Kidney (tissue), 14 donors: ENCODE data around the gene CNTN4. TPM values are rescaled to one million over a fixed set of nuclear protein-coding genes. Genes with fewer than 3 reads are reported as not detected.

Experiments
- DNase-seq, 5 donors: peaks; one replicate each; pipeline ENCODE4 v3.0.0-alpha.2; 2013 to 2020
- FAIRE-seq: peaks from 2 replicates; lab custom pipeline; 2012; peaks lifted over from hg19 to GRCh38; lab: Jason Lieb, UNC
- H3K27ac ChIP-seq, 2 donors: one replicate each; pipeline ENCODE4 v1.7.0; 2013; ENCODE audit warnings: low read depth in 2 of 2, low read length in 2 of 2, inconsistent platforms in 1 of 2
- H3K27me3 ChIP-seq: one replicate; pipeline ENCODE4 v1.7.1; 2013; ENCODE audit warnings: low read length, inconsistent platforms; ENCODE audit not compliant: control insufficient read depth, insufficient read depth
- H3K36me3 ChIP-seq, 3 donors: one replicate each; pipeline versions ENCODE4 v1.7.0 to v1.7.1; 2013; ENCODE audit warnings: low read length in 3 of 3, control low read depth in 1 of 3, inconsistent platforms in 1 of 3; ENCODE audit not compliant: insufficient read depth in 3 of 3, control insufficient read depth in 2 of 3
- H3K4me1 ChIP-seq, 3 donors: one replicate each; pipeline versions ENCODE4 v1.7.0 to v1.7.1; 2013; ENCODE audit warnings: low read length in 3 of 3, inconsistent platforms in 1 of 3, low read depth in 1 of 3; ENCODE audit not compliant: control insufficient read depth in 2 of 3, insufficient read depth in 2 of 3
- H3K4me3 ChIP-seq, 3 donors: one replicate each; pipeline versions ENCODE4 v1.7.0 to v1.8.1; 2013; ENCODE audit warnings: low read length in 3 of 3, control low read depth in 1 of 3, inconsistent platforms in 1 of 3
- H3K9ac ChIP-seq, 3 donors: one replicate each; pipeline versions ENCODE4 v1.7.0 to v1.7.1; 2013; ENCODE audit warnings: low read length in 3 of 3, control low read depth in 1 of 3, inconsistent platforms in 1 of 3
- H3K9me3 ChIP-seq, 3 donors: one replicate each; pipeline versions ENCODE4 v1.7.0 to v1.7.1; 2013; ENCODE audit warnings: low read length in 3 of 3, control low read depth in 1 of 3, inconsistent platforms in 1 of 3; ENCODE audit not compliant: control insufficient read depth in 2 of 3, insufficient read depth in 1 of 3
- CTCF ChIP-seq: IDR thresholded peaks from 3 replicates; pipeline ENCODE4 v1.5.1; 2012; ENCODE audit warnings: mild to moderate bottlenecking, moderate library complexity, borderline replicate concordance; ENCODE audit not compliant: insufficient read depth; ENCODE audit errors: extremely low read depth
- intact Hi-C: fragments of 100-400 bp; cut with DNase I; formaldehyde crosslinking; loops from one replicate; pipeline ENCODE4 v1.11.1; 2022
- polyA plus RNA-seq: library from polyadenylated mRNA; stranded (reverse); fragments of 350-450 nt; fragmentation: Illumina TruSeq; extraction: RNeasy Lipid Tissue Mini Kit (QIAGEN cat#74804); gene quantifications from one replicate; pipeline ENCODE4 v1.2.3, GENCODE V29; 2014; ENCODE audit warnings: low read depth, low replicate concordance; ENCODE audit not compliant: insufficient read depth
- total RNA-seq: library from RNA; stranded (reverse); fragmentation: NEBNext Ultra II Directional; extraction: Animal tissue kit (Norgen Biotek cat#: 25700); gene quantifications from one replicate; pipeline ENCODE4 v1.2.1, GENCODE V29; 2021
- donor health status: control.
- donor health status: control.
- donor health status: control.
- donor health status: control.
- donor health status: control.
- donor health status: DM: yes; HTN: yes; CAD: no.
- donor health status: Normal renal cell carcinoma (clear cell type).

The CNTN4 gene
- total and polyA plus RNA-seq, 2 donors from 2014 or later = 2.2 to 13.4 TPM

- Histone ChIP-seq H3K4me1 (no peaks in the 10 kb centered on the region), H3K9me3 (no peaks in the 10 kb centered on the region), H3K27me3 (no peaks in the 10 kb centered on the region), H3K9ac (no peak overlapping the region), H3K4me3 (no peak overlapping the region), H3K27ac (no peak overlapping the region), H3K36me3 (no peaks in the 10 kb centered on the region)
- TF ChIP-seq CTCF = no peak
- no peak for DNase-seq
- intact Hi-C loops = no loop called here
- FAIRE-seq = no peak
Observed at GRCh38 chr3:2937055-2937454, 838.4 kb downstream of the CNTN4 start.

GRCh38 chr3:2937592-2937991, 838.9 kb downstream of the CNTN4 start:
- no peak overlapping the region for H3K4me3 ChIP-seq
- H3K9ac ChIP-seq = no peak overlapping the region
- TF ChIP-seq CTCF = no peak
- H3K36me3 ChIP-seq = no peaks in the 10 kb centered on the region
- no peak overlapping the region for H3K27ac ChIP-seq
- H3K27me3 ChIP-seq = no peaks in the 10 kb centered on the region
- no peaks in the 10 kb centered on the region for H3K9me3 ChIP-seq
- FAIRE-seq (no peak), DNase-seq (no peak)
- no peaks in the 10 kb centered on the region for H3K4me1 ChIP-seq
- intact Hi-C loops = no loop called here

- DNase-seq (no peak), FAIRE-seq (no peak)
- no peaks in the 10 kb centered on the region for H3K27me3 ChIP-seq
- H3K4me3 ChIP-seq = no peak overlapping the region
- no peaks in the 10 kb centered on the region for H3K36me3 ChIP-seq
- no peak overlapping the region for H3K27ac ChIP-seq
- H3K4me1 ChIP-seq = no peaks in the 10 kb centered on the region
- intact Hi-C loops = no loop called here
- no peak for TF ChIP-seq CTCF
- H3K9ac ChIP-seq = no peak overlapping the region
- no peaks in the 10 kb centered on the region for H3K9me3 ChIP-seq
Observed at GRCh38 chr3:2938711-2939110, 840.0 kb downstream of the CNTN4 start.

- H3K27me3 ChIP-seq = no peaks in the 10 kb centered on the region
- H3K36me3 ChIP-seq = no peaks in the 10 kb centered on the region
- H3K9me3 ChIP-seq = no peaks in the 10 kb centered on the region
- H3K4me3 ChIP-seq = no peak overlapping the region
- H3K9ac ChIP-seq = no peak overlapping the region
- DNase-seq = no peak
- no peaks in the 10 kb centered on the region for H3K4me1 ChIP-seq
- FAIRE-seq = no peak
- no peak for TF ChIP-seq CTCF
- intact Hi-C loops = no loop called here
- no peak overlapping the region for H3K27ac ChIP-seq
Observed at GRCh38 chr3:2940062-2940461, 841.4 kb downstream of the CNTN4 start.
